DMS53 (cell line): Measurements from ENCODE around the gene SAFB.
"Not testable (repeated sequence)": the region's sequence is repeated elsewhere in the genome, so short reads cannot be mapped to it uniquely, and the experiment has no call there.

Experiments used
- DNase-seq: peaks from one replicate; lab custom pipeline; 2025; lab: John Stamatoyannopoulos, UW

The SAFB gene

DNA sequence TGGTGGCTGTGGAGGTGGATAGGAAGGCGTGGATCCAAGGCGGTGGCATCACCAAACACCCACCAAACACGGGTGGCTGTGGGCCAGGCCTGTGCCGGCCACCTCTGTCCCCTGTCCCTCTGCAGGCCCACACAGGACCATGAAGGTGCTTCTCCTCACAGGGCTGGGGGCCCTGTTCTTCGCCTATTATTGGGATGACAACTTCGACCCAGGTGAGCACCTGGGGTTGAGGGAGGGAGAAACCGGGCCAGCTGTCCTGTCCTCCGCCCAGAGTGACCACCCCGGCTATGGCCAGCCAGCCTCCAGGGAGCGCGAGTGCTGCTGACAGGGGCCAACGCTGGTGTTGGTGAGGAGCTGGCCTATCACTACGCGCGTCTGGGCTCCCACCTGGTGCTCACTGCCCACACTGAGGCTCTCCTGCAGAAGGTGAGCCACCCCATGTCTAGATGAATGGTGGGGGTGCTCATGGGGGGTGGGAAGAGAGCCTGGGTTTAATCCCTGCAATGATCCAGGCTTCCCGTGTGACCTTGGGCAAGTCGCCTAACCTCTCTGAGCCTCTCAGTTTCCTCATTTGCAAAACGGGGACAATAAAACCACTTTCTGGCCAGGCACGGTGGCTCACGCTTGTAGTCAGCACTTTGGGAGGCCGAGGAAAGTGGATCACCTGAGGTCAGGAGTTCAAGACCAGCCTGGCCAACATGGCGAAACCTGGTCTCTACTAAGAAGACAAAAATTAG, 62.0 kb downstream of the SAFB start:
- no peak for DNase-seq

GRCh38 chr19:5686326-5686646, 63.4 kb downstream of the SAFB start:
- no peak for DNase-seq

DNA sequence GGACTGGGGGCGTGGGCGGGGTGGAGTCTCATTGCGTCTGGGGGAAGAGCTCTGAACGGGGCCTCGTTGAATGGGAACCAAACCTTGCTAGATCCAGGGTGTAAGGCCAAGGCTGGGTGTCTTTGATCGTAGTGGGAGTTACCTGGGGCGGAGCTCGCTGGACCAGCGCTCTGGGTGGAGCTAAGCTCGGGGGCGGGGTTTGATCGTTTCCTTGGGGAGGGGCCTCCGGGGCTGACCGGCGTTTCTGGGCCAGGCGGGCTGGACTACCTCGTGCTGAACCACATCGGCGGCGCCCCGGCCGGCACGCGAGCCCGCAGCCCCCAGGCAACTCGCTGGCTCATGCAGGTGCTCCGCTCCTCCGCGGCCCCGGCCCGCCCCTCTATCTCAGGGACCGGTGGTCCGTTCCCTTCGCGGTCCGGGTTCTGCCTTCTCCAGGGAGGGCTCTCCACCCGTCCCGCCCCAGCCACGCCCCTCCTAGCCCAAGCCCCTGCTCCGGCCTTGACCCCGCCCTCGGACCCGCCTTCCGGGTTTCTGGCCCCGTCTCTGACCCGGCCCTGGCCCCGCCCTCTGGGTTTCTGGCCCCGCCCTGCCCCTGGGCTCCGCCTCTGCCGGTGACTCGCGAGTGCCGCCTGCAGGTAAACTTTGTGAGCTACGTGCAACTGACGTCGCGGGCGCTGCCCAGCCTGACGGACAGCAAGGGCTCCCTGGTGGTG, 63.9 kb downstream of the SAFB start:
- peak; percentile 93 for DNase-seq

DNA sequence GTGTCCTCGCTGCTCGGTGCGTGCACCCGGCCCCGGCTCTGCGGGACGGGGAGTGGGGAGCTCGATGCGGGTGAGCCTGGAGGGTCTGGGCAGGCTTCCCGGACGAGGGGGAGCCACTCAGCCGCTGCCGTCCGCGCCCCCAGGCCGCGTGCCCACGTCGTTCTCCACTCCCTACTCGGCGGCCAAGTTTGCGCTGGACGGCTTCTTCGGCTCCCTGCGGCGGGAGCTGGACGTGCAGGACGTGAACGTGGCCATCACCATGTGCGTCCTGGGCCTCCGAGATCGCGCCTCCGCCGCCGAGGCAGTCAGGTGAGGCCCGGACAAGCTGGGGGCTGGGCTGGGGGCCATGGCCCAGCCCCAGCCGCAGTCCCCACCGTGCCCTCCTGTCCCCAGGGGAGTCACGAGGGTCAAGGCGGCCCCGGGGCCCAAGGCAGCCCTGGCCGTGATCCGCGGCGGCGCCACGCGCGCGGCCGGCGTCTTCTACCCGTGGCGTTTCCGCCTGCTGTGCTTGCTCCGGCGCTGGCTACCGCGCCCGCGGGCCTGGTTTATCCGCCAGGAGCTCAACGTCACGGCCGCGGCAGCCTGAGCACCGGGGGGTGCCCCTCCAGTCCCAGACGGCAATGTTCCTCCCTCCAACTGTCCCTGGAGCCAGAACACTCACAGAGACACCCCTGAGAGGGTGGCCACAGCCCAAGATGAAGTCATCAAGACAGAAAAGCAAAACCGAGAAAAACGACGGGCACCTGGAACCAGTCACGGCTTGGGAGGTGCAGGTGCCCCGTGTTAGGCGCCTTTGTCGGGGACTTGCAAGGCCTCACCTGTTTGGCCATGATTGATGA, 64.7 kb downstream of the SAFB start:
- peak; percentile 48 for DNase-seq

- DNase-seq, result not testable (repeated sequence)
Measured at GRCh38 chr19:5688262-5688881, 65.5 kb downstream of the SAFB start.

DNA sequence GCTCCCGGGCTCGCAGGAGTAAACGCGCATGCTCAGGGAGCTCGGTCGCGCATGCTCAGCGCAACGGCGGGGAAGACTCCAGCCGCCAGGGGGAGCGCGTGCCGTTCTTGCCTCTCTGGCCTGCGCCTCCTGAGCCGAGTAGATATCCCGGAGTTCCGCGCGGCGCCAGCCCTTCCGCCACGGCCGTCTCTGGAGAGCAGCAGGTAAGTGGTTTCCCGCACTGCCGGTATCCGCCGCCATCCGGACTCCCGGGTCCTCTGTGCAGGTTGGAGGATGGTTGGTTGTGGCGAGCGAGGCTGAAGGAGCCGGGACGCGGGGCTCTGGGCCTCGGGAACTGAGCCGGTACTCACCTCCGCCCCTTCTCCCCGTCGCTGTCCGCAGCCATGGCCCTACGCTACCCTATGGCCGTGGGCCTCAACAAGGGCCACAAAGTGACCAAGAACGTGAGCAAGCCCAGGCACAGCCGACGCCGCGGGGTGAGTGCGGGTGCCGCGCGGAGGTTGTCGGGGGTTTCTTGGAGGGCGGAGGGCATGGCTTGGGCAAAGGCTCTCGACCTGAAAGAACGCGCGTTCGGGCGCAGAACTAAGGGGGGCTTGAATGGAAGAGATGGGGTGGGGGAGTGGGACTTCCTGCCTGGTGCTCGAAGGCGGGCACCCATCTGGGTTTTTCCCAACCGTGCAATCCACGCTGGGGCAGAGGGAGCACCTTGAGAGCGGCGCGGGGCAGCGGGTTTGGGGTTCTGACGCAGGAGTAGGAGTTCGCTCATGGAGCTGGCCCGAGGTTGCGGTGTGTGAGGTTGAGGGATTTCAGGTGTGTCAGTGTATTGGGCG, 67.5 kb downstream of the SAFB start, which contains the start of gene RPL36:
RPL36 (plus strand) TSS at position 171 of the 830 bp plus-strand sequence; CDS start at position 384, 213 bp downstream.
- DNase-seq, result peak; percentile 95

- peak; percentile 60 for DNase-seq
Measured at GRCh38 chr19:5690955-5691821, 68.3 kb downstream of the SAFB start.

- DNase-seq, result no peak
Measured at GRCh38 chr19:5691822-5692722, 69.2 kb downstream of the SAFB start.

DNA sequence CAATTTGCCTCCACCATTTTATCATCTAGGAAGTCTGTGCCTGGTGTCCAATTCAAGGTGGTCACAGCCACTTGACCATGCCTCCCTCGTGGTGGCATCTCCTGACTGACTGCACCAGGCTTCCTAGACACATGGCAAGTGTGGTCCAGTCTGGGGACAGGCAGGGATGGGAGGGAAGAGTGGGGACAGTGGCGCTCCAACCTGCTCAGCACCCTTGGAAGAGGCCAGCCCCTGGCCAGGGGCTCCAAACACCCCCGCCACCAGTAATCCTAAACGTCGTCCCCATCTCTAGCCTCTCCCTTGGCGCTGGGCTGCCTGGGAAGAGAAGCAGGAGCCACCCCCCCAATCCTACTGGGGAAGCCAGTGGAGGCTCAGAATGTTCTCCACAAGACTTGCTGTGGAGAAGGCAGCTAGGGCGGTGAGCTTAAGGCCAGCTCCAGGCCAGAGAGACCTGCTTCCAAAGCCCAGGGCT, 69.9 kb downstream of the SAFB start:
- DNase-seq, result peak; percentile 34

- peak; percentile 37 for DNase-seq
Measured at GRCh38 chr19:5693195-5694166, 70.6 kb downstream of the SAFB start.

DNA sequence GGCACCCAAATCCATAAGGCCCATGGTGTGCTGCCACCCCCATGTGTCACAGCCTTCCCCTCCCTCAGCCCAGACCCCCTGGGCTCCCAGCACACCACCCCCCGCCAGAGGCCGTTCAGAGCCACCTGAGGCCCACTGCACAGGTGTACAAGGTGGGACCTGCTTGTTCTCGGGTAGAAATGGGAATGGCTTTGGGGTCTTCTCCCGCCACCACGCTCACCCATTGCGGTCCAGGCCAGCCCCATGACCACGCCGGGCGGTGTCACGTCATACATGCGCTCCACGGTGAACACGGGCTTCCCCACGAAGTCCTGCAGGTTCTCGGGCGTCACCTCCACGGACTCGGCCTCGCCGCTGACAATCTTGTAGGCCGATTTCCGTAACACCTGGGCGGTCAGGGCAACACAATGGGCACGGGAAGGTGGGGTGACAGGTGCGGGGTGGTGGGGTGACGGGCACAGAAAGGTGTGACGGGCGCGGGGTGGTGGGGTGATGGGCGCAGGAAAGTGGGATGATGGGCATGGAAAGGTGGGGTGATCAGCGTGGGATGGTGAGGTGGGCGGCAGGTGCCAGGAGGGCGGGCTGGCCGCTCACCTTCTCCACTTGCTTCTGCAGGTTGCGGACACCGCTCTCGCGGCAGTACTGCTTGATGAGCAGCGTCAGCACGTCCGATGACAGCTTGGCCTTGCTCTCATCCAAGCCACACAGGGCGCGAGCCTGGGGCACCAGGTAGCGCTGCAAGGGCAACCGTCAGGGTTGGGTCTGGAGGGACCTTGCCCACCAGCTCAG, 71.5 kb downstream of the SAFB start:
- DNase-seq, result peak; percentile 34

GRCh38 chr19:5694956-5695648, 72.2 kb downstream of the SAFB start:
- DNase-seq, result no peak

GRCh38 chr19:5695649-5696195, 72.8 kb downstream of the SAFB start:
- DNase-seq, result peak; percentile 37

DNA sequence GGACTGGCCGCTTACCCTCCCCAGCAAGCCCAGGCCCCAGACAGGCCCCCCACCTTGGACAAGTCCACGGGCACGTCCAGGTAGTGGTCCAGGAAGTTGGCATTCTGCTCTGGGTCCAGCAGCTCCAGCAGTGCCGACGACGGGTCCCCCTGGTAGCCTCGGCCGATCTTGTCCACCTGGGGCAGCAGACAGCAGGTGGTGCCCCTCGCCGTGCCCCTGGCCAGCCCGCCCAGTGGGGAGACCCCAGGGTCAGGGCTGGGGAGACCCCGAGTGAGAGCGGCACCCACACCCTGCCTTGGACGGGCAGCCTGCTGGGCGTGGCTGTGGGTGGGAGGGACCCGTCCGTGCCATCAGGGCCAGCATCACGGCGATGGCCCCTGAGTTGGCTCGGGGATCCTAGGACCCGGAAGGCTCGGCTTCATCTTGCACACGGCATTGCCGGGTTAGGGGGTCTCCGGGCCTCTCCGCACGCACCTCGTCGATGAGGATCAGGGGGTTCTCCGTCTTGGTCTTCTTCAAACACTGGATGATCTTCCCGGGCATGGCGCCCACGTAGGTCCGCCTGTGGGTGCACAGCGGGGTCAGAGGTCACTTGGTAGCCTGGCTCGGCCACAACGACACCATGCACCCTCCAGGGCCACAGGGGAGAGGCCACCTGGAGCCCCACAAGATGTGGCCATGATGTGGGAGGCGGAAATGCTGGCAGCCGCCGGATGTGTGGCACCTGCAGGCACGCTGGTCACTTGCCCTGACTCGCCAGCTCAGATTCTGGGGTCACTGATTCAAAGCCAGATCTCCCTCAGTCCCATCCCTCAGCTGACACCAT, 73.5 kb downstream of the SAFB start:
- no peak for DNase-seq
